Right forelimb (tissue), 1 donor: ENCODE measurements around the gene SYNGR3.
"Not testable (repeated sequence)": the region's sequence is repeated elsewhere in the genome, so short reads cannot be mapped to it uniquely, and the experiment has no call there.

Experiments
- DNase-seq: peaks from one replicate; pipeline ENCODE4 v3.0.0-alpha.2; 2018

The SYNGR3 gene

GRCh38 chr16:1989209-1990100 is at the start of gene SYNGR3:
SYNGR3 (plus strand) TSS chr16:1989970; CDS start chr16:1990103, 133 bp downstream.
- DNase-seq, result no peak

- no peak for DNase-seq
Measured at GRCh38 chr16:1940273-1941161, 49.3 kb upstream of the SYNGR3 start.

- DNase-seq, result no peak
Measured at GRCh38 chr16:1941162-1942046, 48.4 kb upstream of the SYNGR3 start.

- DNase-seq, result no peak
Measured at GRCh38 chr16:1942047-1942809, 47.5 kb upstream of the SYNGR3 start.

- DNase-seq, result peak; percentile 98
Measured at GRCh38 chr16:1942810-1943726, 46.7 kb upstream of the SYNGR3 start, which contains the start of gene MSRB1. MSRB1 (minus strand) TSS chr16:1943199; CDS start chr16:1943156, 43 bp downstream.

GRCh38 chr16:1944612-1945199 is 45.1 kb upstream of the SYNGR3 start:
- no peak for DNase-seq

- DNase-seq, result no peak
Measured at GRCh38 chr16:1945559-1946391, 44.0 kb upstream of the SYNGR3 start.

- DNase-seq, result no peak
Measured at GRCh38 chr16:1946495-1947368, 43.0 kb upstream of the SYNGR3 start.

- no peak for DNase-seq
Measured at GRCh38 chr16:1947369-1947670, 42.5 kb upstream of the SYNGR3 start.

GRCh38 chr16:1949507-1949906 is 40.3 kb upstream of the SYNGR3 start:
- no peak for DNase-seq

- DNase-seq, result no peak
Measured at GRCh38 chr16:1950047-1950446, 39.7 kb upstream of the SYNGR3 start.

GRCh38 chr16:1950559-1950958 is 39.2 kb upstream of the SYNGR3 start:
- no peak for DNase-seq

- DNase-seq, result no peak
Measured at GRCh38 chr16:1953734-1954133, 36.0 kb upstream of the SYNGR3 start.

GRCh38 chr16:1957434-1958142 is 32.2 kb upstream of the SYNGR3 start:
- DNase-seq, result not testable (repeated sequence)

- DNase-seq, result not testable (repeated sequence)
Measured at GRCh38 chr16:1958143-1958491, 31.7 kb upstream of the SYNGR3 start.

GRCh38 chr16:1958715-1959268 is 31.0 kb upstream of the SYNGR3 start:
- DNase-seq, result no peak

- peak; percentile 93 for DNase-seq
Measured at GRCh38 chr16:1959269-1960039, 30.3 kb upstream of the SYNGR3 start, which contains the start of gene NDUFB10. NDUFB10 (plus strand) TSS chr16:1959538; CDS start chr16:1959625, 87 bp downstream.
